A172 (cell line): ENCODE results near the gene NETO2. TPM values are rescaled to one million over a fixed set of nuclear protein-coding genes. Genes with fewer than 3 reads are reported as not detected.
A peak's percentile ranks its signal among the peaks of the same experiment; 100 is the strongest.
"Not testable (repeated sequence)": the region's sequence is repeated elsewhere in the genome, so short reads cannot be mapped to it uniquely, and the experiment has no call there.

Experiments
- DNase-seq: peaks from one replicate; pipeline ENCODE4 v3.0.0-alpha.2; 2015; ENCODE audit warnings: low spot score
- total RNA-seq: library from RNA; depleted of rRNA; stranded (reverse); fragments of >200 nt; shearing (Covaris generic); gene quantifications from 2 replicates; pipeline ENCODE4 v1.2.3, GENCODE V29; 2014

NETO2 gene
- total RNA-seq, 1 experiment from 2014 or later: 19.9 TPM

DNA sequence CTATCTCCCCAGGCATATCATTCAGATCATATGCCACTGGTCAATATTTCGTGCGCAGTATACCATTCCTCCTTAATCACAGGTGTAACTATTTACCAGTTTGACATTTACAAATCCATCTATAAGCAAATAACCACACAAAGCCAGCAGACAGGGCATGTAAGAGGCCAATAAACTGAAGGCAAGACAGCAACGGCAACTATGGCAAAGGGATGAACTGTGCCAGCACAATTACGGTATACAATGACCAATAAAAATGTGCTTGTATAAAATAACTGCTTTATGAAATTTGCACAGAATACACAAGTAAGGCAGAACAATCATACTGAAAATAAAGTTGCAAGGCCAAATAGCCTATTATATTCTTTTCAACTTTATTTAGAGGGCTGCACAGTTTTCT lies 9.2 kb downstream of the NETO2 start:
- DNase-seq: no peak

DNA sequence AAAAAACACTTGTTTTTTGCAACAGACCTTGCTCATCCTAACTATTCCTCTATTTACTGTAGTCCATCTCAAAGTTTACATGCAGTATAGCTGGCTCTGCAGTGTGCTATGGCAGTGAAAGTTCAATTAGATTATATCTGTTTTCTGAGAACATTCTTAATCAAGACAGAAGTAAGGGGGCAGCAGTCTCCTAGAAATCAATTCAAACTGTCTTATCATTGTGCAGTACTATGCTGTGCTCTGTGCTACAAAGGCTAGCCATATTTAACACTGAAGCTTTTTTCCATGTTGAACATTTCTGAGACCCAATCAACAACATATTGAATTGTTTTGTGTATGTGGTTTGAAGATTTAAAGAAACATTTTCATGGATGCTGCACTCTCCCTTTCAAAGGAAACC lies 11.4 kb downstream of the NETO2 start:
- DNase-seq: no peak

DNA sequence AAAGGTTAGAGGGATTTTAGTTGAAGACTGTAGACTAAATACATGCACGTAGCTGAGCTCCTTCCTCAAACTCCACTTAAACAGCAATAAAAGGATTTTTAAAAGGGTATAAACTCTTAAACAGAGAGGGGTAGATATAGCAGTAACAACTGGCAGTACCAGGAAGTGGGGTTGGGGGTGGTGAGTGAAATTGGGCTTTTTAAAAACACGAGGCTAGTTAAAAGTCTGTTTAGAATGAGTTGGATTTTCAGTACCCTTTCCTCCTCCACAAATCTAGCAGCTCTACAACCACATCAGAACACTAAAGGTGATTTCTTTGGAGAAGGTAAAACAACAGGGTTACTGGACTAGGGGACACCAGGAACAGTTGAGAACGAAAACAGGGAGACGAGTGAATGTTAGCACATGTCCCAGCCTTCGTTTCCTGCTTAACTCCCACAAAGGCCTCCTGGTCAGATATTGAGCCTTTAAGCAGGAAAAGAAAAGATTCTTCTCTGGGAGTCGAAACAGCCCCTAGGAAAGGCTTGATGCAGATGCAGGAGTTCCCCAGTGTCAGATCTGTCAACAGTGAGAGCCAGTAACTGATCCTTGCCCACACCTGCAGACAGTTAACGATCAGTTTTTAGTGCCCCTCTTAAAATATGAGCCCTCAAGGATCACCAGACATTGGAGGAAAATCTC lies 13.8 kb downstream of the NETO2 start:
- DNase-seq: no peak

DNA sequence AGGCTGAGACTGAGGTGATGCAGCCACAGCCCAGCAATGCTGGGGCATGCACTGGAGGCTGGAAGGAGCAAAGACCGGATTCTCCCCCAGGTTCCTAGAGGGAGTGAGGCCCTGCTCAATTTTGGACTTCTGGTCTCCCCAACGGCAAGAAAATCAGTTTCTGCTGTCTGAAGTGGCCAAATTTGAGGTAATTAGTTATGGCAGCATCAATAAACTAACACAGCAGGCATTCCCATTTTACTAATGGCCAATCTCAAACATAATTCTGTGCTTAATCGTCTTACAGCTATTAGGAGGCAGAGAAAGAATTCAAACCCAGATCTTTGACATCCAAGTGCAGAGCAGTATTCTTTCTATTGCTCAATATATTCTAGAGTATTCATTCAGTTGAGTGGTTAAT lies 16.2 kb downstream of the NETO2 start:
- no peak for DNase-seq

DNA sequence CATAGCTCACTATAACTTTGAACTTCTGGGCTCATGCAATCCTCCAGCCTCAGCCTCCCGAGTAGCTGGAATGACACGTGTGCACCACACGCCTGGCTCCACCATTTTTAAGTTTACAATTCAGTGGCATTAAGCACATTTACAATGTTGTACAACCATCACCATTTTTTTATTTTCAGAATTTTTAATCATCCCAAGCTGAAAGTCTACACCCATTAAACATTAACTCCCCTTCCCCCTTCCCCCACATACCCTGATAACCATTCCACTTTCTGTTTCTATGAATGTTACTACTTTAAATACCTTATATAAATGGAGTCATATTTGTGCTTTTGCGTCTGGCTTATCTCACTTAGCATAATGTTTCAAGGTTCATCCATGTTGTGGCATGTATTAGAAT lies 18.0 kb downstream of the NETO2 start:
- no peak for DNase-seq

DNA sequence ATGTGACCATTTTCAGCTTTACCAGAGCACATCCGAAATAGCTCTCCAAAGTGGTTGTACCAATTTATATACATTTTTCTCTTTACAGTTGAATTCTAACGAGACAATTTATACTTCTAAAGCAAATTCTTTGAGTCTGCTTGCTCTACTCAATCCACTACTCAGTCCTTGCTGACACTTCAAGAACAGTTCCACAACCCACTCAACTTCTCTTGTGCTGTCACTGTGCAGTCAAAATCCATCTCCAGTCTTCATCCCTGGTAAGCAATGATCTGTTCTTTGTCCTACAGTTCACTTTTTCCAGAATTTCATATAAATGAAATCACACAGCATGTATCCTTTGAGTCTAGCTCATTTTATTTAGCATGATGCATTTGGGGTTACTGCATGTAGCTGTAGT lies 30.6 kb downstream of the NETO2 start:
- DNase-seq: no peak

DNA sequence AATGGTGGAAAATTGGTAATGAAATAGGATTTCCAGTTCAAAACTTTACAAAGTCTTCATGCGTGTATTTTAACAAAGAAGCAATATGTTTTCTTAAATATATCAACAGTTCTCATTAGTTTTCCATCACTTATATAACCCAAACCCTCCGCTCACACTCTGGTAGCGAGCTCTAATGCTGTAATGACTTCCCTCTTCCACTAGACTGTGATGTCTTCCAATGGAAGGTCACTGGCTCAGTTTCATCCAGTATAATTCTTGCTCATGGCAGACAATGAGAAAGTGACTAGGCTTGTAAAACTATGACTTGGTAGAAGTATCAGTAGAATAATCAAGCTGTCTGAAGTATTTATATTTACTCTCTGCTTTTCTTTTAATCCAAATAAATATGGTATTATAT lies 32.8 kb downstream of the NETO2 start:
- peak; percentile 25 for DNase-seq

DNA sequence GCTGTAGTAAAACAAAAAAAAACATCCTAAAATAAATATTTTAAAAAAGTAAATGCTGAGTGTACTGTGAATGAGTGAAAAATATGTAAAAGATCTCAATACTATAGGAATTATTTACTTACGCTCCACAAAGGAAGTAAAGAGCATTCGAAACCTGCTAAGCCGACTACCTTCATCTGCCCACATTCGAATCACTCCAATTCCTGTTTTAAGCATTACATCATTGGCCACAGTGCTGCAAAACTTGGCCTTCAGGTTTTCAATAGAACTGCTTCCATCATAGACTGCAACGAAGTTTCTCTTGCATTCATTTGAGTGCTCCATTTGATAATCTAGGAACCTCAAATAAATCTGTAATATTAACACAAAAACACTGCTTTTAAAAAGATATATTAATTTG lies 34.4 kb downstream of the NETO2 start:
- no peak for DNase-seq

DNA sequence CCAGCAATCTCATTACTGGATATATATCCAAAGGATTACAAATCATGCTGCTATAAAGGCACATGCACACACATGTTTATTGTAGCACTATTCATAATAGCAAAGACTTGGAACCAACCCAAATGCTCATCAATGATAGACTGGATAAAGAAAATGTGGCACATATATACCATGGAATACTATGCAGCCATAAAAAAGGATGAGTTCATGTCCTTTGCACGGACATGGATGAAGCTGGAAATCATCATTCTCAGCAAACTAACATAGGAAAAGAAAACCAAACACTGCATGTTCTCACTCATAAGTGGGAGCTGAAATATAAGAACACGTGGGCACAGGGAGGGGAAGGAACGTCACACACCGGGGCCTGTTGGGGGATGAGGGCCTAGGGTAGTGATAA lies 40.8 kb downstream of the NETO2 start:
- not testable (repeated sequence) for DNase-seq

DNA sequence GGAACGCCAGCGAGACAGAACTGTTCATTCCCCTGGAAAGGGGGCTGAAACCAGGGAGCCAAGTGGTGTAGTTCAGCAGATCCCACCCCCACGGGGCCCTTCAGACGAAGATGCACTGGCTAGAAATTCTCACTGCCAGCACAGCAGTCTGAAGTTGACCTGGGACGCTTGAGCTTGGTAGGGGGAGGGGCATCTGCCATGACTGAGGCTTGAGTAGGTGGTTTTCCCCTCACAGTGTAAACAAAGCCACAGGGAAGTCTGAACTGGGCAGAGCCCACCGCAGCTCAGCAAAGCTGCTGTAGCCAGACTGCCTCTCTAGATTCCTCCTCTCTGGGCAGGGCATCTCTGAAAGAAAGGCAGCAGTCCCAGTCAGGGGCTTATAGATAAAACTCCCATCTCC lies 46.6 kb downstream of the NETO2 start:
- DNase-seq: not testable (repeated sequence)

DNA sequence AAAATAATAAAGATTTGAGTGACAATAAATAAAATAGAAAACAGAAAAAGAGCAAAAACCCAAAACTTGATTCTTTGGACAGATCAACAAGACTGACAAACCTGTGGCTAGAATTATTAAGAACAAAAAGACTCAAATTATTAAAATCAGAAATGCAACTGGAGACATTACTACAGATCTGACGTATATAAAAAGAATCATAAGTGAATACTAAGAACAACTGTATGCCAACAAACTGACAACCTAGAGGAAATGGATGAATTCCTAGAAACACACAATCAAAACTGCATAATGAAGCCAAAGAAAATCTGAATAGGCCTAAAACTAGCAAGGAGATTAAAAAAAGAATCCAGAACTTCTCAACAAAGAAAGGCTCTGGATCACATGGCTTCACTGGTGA lies 47.4 kb downstream of the NETO2 start:
- DNase-seq: no peak

DNA sequence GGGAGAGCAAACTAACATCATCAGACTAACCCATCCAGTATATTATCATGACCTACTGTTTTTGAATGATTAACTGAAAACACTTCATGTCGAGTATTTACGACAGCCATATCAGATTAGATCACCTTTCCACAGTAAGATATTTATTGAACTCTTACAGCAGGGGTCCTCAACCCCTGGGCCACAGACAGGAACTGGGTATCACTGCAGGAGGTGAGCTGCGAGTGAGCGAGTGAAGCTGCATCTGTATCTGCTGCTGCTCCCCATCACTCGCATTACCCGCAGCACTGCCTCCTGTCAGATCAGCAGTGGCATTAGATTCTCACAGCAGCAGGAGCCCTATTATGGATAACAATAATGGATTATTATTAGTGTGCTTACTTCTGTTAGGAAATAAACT lies 59.5 kb downstream of the NETO2 start:
- DNase-seq: no peak

DNA sequence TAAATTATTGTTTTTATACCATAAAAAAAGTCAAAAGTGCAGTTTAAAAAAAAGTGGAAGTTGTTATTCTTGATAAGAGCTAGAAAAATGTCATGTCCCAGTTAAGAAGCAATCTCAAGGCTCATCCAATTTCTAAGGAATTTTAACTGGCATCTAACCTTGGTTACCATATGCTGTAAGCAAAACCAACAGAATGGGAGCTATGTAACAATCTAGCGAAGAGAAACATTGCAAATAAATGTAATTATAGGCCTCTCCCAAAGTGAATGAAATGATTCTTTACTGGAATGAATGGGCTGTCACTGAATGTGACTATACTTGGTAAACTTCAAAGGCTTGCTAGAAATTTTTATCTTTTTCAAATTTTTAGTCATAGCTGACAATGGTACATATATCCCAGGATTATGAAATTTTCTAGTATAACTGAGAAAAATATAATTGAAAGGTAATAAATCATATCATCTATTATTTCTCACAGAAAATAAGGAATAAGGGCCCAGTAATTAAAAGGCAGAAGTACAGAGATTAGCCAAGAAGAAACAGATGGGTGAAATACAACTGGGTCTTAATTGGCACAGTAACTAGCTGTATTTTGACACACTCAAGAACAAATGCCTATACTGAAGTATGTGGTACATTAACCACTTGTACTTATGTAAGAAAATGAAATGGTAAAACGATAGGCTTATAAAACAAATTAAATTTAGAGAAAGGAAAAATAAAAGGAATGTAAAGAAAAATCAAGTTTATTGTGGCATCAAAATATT lies 61.5 kb downstream of the NETO2 start:
- no peak for DNase-seq

DNA sequence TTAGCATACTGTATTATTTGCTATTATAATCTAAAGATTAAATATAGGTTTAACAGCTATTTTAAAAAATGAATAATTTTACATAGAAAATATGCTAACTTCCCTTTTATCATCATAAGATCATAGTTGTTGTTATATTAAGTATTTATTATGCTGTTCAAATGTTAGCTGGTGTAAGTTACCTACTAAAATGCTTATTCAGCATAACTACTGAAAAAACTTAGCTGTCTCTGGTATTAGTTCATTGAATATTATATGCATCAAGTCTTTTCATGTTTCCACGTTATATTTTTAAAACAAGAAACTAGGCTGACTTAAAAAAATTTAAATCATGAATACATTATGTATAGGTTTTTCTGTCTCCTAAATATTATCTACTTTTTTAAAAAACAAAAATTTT lies 62.6 kb downstream of the NETO2 start:
- no peak for DNase-seq

DNA sequence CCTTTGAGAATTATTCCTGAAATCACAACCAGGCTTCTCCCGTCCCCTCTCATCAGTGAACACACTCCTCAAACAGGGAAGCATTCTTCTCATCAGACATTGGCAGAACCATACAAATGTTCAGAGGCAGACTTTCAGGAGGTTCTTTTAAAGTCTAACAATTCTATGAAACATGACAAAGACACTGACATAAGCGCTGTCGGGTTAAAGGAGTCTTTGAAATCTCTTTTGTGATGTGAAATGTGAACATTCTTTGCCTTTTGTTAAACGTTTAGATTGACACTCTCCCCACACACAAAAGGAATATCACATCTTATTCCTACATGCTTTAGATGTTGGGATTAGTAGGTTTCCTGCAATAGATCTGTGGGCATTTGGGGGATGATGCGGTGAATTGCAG lies 63.9 kb downstream of the NETO2 start:
- no peak for DNase-seq

DNA sequence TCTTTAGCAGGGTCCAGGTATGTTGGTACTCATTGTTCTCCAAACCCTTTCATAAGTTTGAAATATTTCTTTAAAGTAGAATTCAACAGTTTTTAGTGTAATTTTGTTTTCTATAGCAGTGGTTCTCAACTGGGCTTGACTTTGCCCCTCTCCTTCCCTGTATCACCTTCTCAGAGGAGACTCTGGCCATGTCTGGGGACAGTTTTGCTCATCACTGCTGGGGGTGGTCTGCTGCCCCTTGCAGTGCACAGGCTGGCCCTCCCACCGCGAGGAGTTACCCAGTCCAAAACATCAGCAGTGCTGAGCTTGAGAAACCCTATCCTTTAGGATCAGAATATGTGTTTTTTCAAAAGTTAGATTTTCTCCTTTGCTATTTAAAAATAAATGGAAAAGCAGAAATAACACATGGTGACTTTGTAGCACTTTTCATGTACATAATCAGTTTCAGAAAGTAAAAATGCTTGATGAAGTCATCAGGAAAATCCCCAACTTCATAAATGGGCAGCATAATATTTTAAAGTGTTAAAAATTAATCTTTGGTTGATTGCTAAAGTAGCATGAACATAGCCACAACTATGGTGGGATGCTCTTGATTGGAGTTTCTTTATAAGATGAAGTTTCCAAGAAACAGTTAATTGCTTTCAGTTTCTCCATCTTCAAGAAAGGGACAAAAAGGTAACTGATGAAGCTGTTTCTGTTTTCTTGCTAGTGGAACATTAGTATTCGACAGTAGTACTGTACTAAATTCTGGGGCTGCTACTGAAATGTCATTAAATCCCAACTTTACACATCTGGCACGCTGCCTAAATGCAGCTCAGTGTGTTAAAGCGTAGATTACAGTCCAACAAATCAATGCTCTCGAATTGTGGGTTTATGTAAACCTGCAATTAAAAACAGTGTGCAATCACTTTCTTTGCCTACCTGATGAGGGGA lies 70.3 kb downstream of the NETO2 start:
- no peak for DNase-seq

DNA sequence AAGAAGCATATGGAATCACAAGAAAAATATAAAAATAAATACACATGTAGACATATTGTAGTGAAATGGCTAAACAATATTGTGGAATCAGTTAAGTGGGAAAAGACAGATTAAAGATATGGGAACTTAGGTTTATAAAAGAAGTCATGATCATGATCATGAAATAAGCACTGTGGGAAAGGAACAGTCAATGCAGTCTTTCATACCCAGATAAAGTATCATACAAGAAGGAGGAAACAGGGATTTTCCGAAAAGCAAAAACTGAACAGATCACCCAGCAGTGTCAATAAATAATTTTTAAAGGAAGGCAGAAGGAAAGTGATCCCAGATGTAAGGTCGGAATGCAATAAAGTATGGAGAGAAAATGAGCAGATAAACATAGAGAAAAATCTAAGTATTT lies 71.6 kb downstream of the NETO2 start:
- DNase-seq: no peak

DNA sequence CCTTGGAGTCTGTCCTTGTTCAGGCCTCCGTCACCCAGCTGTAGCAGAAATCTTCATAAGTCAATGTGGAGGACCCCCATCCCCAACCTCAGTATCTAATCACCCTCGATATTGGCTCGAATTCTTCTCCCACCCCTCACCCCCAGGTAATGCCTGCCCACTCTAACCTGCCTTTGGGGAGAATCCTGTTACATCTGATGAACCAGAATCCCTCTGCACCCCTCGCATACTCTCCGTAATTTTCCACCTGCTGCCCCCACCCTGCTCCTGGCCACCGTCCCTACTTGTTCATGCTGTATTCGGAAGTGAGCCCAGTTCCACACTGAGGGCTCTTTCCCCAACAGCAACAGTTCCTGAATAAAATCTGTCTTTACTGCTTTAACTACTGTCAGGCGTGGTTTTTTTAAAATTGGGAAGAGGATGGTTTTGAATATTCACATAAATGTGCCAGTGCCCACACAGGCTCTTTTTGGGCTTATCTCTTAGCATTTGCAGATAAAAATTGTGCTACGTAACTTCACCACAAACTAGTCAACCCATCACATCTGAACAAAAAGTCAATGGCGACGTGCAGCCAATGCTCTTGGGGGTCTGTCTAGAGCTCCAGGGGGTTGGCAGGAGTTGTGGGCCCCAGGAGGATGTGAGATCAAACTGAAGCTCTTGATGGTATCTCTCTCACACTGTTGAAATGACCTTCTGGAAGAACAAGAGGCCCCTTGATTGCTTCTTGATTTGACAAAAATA lies 73.7 kb downstream of the NETO2 start:
- no peak for DNase-seq

DNA sequence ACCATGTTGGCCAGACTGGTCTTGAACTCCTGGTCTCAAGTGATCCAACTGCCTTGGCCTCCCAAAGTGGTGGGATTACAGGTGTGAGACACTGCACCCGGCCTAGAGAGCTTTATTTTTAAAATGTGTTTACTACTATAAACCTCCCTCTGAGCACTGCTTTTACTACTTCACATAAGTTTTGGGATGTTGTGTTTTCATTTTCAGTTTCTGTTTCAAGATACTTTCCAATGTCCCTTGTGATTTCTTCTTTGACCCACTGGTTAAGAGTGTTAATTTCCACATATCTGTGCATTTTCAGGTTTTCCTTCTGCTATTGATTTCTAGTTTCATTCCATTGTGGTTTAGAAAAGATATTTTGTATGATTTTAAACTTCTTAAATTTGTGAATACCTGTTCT lies 74.4 kb downstream of the NETO2 start:
- DNase-seq: no peak

DNA sequence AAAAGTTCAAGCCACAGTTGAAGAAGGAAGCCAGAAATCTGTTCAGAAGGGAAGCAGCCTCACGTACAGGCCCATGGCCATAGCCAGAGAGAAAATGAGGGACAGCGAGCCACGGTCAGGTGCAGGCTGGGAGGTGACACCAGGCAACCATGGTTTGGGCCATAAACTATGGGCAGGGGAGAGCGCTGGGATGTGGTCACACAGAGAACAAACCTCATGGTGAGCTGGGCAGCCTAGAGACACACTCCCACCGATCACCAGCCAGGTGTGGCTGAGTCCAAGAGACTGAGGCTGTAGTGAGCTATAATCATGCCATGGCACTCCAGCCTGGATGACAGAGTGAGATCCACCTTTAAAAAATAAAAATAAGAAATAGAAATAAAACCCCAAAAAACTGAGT lies 76.5 kb downstream of the NETO2 start:
- DNase-seq: no peak

DNA sequence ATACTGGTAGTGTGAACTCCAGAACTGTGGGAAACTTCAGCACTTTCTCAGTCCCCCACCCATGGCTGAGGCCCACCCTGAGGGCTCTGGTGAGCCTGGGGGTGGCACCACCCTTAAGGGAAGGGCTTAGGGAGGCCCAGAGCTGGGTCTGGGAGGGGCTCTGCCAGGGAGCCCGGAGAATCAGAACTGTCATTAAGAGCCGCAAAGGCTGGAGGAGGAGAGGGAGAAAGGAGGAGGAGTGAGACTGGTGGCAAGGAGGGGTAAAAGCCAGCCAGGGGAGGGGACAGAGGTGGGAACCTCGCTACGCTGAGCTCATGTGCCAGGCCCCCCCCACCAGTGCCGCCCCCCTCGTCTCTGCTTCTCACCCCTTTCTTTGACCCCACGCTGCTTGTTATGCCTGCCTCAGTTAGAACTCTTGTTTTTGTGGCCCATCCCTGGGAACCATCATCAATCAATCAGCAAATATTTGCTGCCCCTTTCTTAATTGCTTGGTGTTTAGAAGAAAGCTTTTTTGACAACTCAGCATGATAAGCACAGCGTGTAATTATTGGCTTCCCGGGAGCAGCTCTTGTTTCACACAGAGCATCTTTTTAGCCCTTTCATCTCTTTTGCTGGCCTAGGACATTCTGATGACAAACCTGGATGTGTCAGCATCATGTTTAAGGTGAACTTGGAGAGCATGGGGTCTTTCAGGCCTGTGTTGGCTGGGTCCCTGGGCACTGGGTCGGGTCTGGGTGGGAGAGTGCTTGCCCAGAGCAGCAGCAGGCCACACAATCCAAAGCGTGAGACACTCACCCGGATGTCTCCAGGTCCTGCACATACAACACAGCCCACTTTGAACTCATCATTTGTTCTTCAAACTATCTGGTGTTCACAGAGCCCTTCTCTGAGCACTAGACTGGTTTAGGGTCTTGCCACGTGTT lies 77.7 kb downstream of the NETO2 start:
- no peak for DNase-seq
